ENCODE data around the gene KCNJ18.
"Not testable (repeated sequence)": the region's sequence is repeated elsewhere in the genome, so short reads cannot be mapped to it uniquely, and the experiment has no call there.

DNA sequence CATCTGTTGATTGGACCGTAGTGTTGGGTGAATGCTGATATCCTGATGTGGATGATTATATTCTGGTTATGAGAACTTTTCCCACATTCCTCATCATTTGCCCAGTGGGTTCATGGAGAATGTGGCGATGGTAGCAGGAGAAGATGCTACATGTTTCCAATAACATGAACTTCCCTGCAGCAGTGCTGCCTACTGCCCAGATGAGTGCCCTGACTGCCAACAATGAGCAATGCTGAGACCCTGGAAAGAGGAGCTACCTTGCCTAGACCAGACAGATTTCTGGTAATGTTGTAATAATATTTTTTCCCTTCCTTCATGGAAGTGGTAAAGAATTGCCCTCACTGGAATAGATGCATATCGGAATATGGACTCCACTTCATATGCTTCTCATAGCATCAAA, 29.2 kb upstream of the KCNJ18 start:
- TF ChIP-seq, protein P1, sequence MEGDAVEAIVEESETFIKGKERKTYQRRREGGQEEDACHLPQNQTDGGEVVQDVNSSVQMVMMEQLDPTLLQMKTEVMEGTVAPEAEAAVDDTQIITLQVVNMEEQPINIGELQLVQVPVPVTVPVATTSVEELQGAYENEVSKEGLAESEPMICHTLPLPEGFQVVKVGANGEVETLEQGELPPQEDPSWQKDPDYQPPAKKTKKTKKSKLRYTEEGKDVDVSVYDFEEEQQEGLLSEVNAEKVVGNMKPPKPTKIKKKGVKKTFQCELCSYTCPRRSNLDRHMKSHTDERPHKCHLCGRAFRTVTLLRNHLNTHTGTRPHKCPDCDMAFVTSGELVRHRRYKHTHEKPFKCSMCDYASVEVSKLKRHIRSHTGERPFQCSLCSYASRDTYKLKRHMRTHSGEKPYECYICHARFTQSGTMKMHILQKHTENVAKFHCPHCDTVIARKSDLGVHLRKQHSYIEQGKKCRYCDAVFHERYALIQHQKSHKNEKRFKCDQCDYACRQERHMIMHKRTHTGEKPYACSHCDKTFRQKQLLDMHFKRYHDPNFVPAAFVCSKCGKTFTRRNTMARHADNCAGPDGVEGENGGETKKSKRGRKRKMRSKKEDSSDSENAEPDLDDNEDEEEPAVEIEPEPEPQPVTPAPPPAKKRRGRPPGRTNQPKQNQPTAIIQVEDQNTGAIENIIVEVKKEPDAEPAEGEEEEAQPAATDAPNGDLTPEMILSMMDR (IDR thresholded peaks at IDR 0.05), result not testable (repeated sequence)
- TF ChIP-seq POLR2A (IDR thresholded peaks at IDR 0.05), result not testable (repeated sequence)
